Measurements from ENCODE around the gene SHCBP1. TPM values are rescaled to one million over a fixed set of nuclear protein-coding genes. Genes with fewer than 3 reads are reported as not detected.
"Not testable (repeated sequence)": the region's sequence is repeated elsewhere in the genome, so short reads cannot be mapped to it uniquely, and the experiment has no call there.

The SHCBP1 gene
- total RNA-seq, 1 donor from 2014 or later: 2.4 TPM

DNA sequence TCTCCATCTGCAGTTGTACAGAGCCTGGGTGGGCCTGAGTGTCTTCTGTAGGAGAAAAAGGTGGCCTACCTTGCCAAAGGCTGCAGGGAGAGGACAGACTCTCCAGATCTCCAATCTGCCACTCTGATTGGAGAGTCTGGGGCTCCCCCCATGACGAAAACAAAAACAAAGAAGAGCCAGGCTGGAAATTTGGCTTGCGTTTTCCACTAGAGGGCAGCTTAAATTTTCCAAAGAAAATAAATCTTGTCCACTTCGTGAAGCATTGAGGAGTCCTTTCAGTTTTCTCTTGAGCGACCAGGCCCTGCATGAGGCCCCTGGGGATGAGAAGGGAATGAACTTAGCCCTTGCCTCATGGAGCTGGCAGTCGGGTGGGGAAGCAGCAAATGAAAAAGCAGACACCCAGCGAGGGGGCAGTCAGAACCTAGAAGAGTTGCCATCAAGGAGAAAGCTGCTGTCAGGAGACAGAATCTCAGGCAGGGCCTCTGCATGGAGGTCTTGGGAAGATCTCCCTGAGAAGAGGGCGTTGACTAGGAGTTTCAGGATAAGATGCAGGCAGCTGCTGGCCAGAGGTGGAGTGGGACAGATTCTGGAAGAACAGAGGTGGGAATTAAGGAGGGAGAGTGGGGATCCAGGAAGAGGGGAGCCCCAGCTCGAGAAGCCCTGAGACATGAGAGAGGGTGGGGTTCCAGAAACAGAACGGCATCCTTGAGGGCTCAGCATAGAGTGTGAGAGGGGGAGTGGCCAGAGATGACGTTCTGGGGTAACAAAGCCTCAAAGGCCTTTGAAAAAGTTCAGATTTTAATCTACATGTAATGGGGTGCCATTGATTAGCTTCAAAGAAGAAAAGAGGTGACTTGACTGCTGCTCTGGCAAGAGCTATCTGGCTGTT, 8.4 kb upstream of the SHCBP1 start:
- Mint-ChIP-seq H3K4me1 (ENCODE audit: low read depth, unreplicated experiment) (peaks cover 7% of the 10 kb centered on the region), H3K36me3 (ENCODE audit: unreplicated experiment) (no peaks in the 10 kb centered on the region), H3K27ac (ENCODE audit: unreplicated experiment) (no peak overlapping the region), H3K9me3 (ENCODE audit: unreplicated experiment) (peaks cover 2% of the 10 kb centered on the region), H3K4me3 (ENCODE audit: unreplicated experiment) (no peak overlapping the region), H3K27me3 (ENCODE audit: unreplicated experiment) (peaks cover 4% of the 10 kb centered on the region)
- DNase-seq: no peak
- TF ChIP-seq, protein P1, sequence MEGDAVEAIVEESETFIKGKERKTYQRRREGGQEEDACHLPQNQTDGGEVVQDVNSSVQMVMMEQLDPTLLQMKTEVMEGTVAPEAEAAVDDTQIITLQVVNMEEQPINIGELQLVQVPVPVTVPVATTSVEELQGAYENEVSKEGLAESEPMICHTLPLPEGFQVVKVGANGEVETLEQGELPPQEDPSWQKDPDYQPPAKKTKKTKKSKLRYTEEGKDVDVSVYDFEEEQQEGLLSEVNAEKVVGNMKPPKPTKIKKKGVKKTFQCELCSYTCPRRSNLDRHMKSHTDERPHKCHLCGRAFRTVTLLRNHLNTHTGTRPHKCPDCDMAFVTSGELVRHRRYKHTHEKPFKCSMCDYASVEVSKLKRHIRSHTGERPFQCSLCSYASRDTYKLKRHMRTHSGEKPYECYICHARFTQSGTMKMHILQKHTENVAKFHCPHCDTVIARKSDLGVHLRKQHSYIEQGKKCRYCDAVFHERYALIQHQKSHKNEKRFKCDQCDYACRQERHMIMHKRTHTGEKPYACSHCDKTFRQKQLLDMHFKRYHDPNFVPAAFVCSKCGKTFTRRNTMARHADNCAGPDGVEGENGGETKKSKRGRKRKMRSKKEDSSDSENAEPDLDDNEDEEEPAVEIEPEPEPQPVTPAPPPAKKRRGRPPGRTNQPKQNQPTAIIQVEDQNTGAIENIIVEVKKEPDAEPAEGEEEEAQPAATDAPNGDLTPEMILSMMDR (IDR thresholded peaks at IDR 0.05; ENCODE audit: partially characterized antibody, unreplicated experiment): no peak

DNA sequence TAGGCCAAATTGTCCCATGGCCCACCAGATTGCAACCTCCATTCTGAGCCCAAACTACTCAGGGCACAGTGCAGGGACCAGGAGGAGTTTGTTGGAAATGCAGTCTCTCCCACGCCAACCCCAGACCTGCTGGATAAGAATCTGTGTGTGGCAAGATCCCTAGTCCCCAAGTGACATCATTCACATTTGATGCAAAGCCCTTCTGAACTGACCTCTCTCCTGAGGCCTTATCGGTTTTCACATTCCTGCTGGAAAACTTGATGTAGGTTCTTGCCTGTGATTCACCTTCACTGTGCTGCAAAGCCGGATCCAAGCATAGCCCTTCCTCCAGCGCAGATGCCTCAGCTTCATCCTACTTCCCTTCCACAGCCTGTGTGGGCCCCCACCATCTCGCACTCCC, 6.6 kb upstream of the SHCBP1 start:
- Mint-ChIP-seq H3K27me3 (ENCODE audit: unreplicated experiment) (peaks cover 4% of the 10 kb centered on the region), H3K4me1 (ENCODE audit: low read depth, unreplicated experiment) (peaks cover 7% of the 10 kb centered on the region), H3K4me3 (ENCODE audit: unreplicated experiment) (no peak overlapping the region)

DNA sequence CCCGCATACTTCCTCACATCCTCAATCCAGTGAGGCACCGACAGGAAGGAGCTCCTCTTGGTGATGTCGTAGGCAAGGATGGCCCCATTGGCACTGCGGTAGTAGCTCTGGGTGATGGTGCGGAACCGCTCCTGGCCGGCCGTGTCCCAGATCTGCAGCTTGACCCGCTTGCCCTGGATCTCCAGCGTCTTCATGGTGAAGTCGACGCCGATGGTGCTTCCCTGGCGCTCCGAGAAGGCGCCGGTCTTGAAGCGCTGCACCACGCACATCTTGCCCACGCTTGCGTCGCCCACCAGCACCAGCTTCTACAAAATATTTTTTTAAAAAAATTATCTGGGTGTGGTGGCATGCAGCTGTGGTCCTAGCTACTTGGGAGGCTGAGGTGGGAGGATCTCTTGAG, 5.5 kb upstream of the SHCBP1 start:
- H3K27ac Mint-ChIP-seq (ENCODE audit: unreplicated experiment); H3K36me3 Mint-ChIP-seq (ENCODE audit: unreplicated experiment); H3K9me3 Mint-ChIP-seq (ENCODE audit: unreplicated experiment): not testable (repeated sequence)

More for the DNA sequence above, 6.6 kb upstream of the SHCBP1 start:
- TF ChIP-seq, protein P1 (IDR thresholded peaks at IDR 0.05; ENCODE audit: partially characterized antibody, unreplicated experiment): no peak
- Mint-ChIP-seq H3K27ac (ENCODE audit: unreplicated experiment) (no peak overlapping the region), H3K36me3 (ENCODE audit: unreplicated experiment) (no peaks in the 10 kb centered on the region), H3K9me3 (ENCODE audit: unreplicated experiment) (no peaks in the 10 kb centered on the region)
- no peak for DNase-seq

DNA sequence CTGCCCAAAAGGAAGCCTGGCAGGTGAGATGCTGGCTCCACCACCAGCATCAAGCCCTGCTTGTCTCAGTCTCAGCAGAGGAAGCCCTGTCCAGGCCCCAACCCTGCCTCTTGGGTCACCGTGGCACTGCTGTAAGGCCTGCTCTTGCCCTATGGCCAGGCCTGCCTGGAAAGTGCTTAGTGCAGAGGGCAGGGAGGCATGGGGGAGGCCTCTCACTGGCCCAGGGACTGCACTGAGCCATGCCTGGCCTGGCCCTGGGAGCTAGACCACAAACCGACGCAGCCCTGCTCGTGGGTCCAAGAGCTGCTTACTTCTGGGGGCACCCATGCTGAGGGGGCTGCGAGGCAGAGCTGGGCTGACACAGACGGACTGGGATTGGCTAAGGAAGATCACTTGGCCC, 3.7 kb upstream of the SHCBP1 start:
- not testable (repeated sequence) for H3K27ac Mint-ChIP-seq (ENCODE audit: unreplicated experiment); H3K9me3 Mint-ChIP-seq (ENCODE audit: unreplicated experiment); H3K4me3 Mint-ChIP-seq (ENCODE audit: unreplicated experiment); DNase-seq; H3K36me3 Mint-ChIP-seq (ENCODE audit: unreplicated experiment); H3K27me3 Mint-ChIP-seq (ENCODE audit: unreplicated experiment); H3K4me1 Mint-ChIP-seq (ENCODE audit: low read depth, unreplicated experiment)

More for the DNA sequence above, 5.5 kb upstream of the SHCBP1 start:
- H3K4me3 Mint-ChIP-seq (ENCODE audit: unreplicated experiment); H3K27me3 Mint-ChIP-seq (ENCODE audit: unreplicated experiment); DNase-seq; H3K4me1 Mint-ChIP-seq (ENCODE audit: low read depth, unreplicated experiment): not testable (repeated sequence)

DNA sequence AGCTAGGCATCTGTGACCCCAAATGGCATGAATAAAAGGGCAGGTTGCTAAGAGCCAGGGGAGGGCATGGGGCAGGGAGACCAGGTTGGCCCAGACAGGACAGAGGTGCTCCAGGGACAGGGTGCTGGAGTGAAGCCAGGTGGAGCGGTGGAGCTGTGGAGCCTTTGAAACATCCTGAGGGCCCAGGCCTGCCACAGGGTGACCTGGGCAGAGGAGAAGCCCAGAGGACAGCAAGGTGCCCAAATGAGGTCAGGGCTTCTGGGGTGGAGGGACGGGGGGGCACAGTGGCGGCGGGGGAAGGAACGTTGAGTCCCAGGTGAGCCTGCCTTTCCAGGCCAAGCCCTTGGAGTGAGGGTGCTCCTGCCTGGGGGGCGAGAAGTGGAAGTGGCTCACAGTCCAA, 2.5 kb upstream of the SHCBP1 start:
- not testable (repeated sequence) for H3K27me3 Mint-ChIP-seq (ENCODE audit: unreplicated experiment); H3K36me3 Mint-ChIP-seq (ENCODE audit: unreplicated experiment); H3K4me3 Mint-ChIP-seq (ENCODE audit: unreplicated experiment); H3K9me3 Mint-ChIP-seq (ENCODE audit: unreplicated experiment); DNase-seq; H3K4me1 Mint-ChIP-seq (ENCODE audit: low read depth, unreplicated experiment); H3K27ac Mint-ChIP-seq (ENCODE audit: unreplicated experiment)

DNA sequence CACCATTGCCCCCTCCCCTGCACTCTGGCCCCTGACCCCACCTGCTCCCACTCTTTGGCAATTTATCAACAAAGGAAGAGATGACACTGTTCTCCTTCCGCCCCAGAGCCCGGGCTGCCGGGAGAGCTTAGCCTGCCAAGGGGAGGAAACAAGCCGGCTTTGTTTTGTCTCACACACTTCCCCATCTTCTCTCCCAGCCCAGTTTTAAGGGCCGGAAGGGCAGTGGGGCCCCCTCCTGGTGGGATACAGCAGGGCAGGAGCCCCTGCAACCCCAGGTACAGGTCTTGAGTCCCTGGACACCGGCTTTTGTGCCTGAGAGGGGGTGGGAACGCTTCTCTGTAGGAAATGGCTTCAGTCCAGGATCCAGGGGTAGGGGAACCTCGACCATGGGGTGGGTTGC, 2.1 kb upstream of the SHCBP1 start:
- DNase-seq; H3K27ac Mint-ChIP-seq (ENCODE audit: unreplicated experiment); H3K36me3 Mint-ChIP-seq (ENCODE audit: unreplicated experiment); H3K4me1 Mint-ChIP-seq (ENCODE audit: low read depth, unreplicated experiment); H3K27me3 Mint-ChIP-seq (ENCODE audit: unreplicated experiment); H3K4me3 Mint-ChIP-seq (ENCODE audit: unreplicated experiment); H3K9me3 Mint-ChIP-seq (ENCODE audit: unreplicated experiment): not testable (repeated sequence)

DNA sequence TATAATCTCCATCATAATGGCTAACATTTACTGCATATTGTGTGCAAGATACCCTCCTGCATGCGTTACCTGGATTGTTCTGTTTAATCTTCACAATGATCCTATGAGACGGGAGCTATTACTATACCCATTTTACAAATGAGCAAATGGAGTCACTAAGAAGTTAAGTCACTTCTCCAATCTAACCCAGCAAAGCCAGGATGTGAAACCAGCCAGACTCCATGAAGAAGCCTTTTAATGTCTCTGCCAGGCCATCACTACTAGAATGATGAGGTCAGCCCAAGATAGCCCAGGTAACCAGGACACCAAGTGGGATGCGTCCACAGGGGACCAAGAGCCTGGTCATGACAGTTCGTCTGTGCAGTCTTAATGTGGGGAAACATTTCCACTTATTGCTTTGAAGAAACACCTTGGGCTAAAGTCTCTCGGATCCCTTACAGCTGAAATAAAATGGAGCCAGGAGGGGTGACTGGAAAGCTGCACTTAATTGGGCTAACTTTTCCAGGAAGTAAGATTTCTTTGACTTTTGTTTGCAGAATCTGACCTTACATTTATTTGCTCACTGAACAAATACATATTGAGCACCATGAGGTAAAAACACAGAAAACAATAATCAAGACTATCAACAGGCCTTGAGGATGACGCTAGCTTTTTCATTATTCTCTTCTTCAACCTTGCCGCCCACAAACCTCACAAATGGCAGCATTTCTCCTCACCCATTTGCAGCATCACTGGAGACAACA, 926 bp upstream of the SHCBP1 start:
- TF ChIP-seq, protein P1 (IDR thresholded peaks at IDR 0.05; ENCODE audit: partially characterized antibody, unreplicated experiment): no peak
- DNase-seq: no peak
- Mint-ChIP-seq H3K36me3 (ENCODE audit: unreplicated experiment) (no peaks in the 10 kb centered on the region), H3K4me3 (ENCODE audit: unreplicated experiment) (peak overlapping the region; percentile 89), H3K4me1 (ENCODE audit: low read depth, unreplicated experiment) (no peaks in the 10 kb centered on the region), H3K27ac (ENCODE audit: unreplicated experiment) (peak overlapping the region; percentile 22), H3K9me3 (ENCODE audit: unreplicated experiment) (peaks cover 6% of the 10 kb centered on the region), H3K27me3 (ENCODE audit: unreplicated experiment) (no peaks in the 10 kb centered on the region)
